Endothelial cell of umbilical vein (primary cell): ENCODE data around the gene LRRC42. TPM values are rescaled to one million over a fixed set of nuclear protein-coding genes. Genes with fewer than 3 reads are reported as not detected.

Experiments used
- BruUV-seq: library from RNA; stranded (reverse); fragments of 400-500 nt; replicated peaks from 2 replicates; lab custom pipeline; 2021; lab: Mats Ljungman, UMichigan
- CTCF ChIA-PET: fragments of 300-600, 350-600 bp; sonication (Branson Sonifier 250); formaldehyde crosslinking; loops from one replicate; lab custom pipeline; 2021; ENCODE audit warnings: antibody characterized with exemption, inconsistent platforms; lab: Charles Lee
- POLR2A ChIA-PET: fragments of 300-600, 350-600 bp; sonication (Branson Sonifier 250); formaldehyde crosslinking; loops from one replicate; lab custom pipeline; 2021; ENCODE audit warnings: antibody characterized with exemption, inconsistent platforms; lab: Charles Lee
- DNase-seq: peaks from one replicate; pipeline ENCODE4 v3.0.0-alpha.2; 2011; ENCODE audit warnings: low read depth, low spot score
- FAIRE-seq: peaks from 2 replicates; lab custom pipeline; 2011; peaks lifted over from hg19 to GRCh38; lab: Jason Lieb, UNC
- H2AFZ ChIP-seq: 2 replicates; pipeline ENCODE4 v1.6.0; 2012; ENCODE audit warnings: low read depth, low read length, control low read depth, inconsistent platforms
- H3K27ac ChIP-seq: 2 replicates; pipeline ENCODE4 v1.5.1; 2011; ENCODE audit warnings: low read depth, mild to moderate bottlenecking, control low read depth, low read length, moderate library complexity; ENCODE audit not compliant: insufficient read depth
- H3K27me3 ChIP-seq, 2 experiments: 2 replicates each; pipeline versions ENCODE4 v1.6.0 to v1.6.1; 2011; ENCODE audit warnings: low read length in 2 of 2, mixed read lengths in 1 of 2; ENCODE audit not compliant: control insufficient read depth in 2 of 2, insufficient read depth in 2 of 2
- H3K36me3 ChIP-seq, 2 experiments: 2 replicates in 1 of 2; 3 replicates in 1 of 2; pipeline ENCODE4 v1.5.1; 2011; ENCODE audit warnings: low read length in 2 of 2, mild to moderate bottlenecking in 1 of 2, moderate library complexity in 1 of 2; ENCODE audit not compliant: control insufficient read depth in 2 of 2, insufficient read depth in 2 of 2; ENCODE audit errors: extremely low read depth in 1 of 2
- H3K4me1 ChIP-seq: 3 replicates; pipeline ENCODE4 v1.5.1; 2011; ENCODE audit warnings: mild to moderate bottlenecking, low read length; ENCODE audit not compliant: control insufficient read depth, insufficient read depth; ENCODE audit errors: extremely low read depth
- H3K4me2 ChIP-seq: 2 replicates; pipeline ENCODE4 v1.6.1; 2011; ENCODE audit warnings: low read length, control low read depth, mixed read lengths; ENCODE audit not compliant: insufficient read depth
- H3K4me3 ChIP-seq, 3 experiments: fragments of 200-600 bp in 1 of 3; sonication (generic), shearing (Covaris generic) in 1 of 3; replicated peaks in 1 of 3; 2 replicates each; pipeline ENCODE4 v1.5.1; 2011 to 2016; ENCODE audit warnings: control low read depth in 3 of 3, low read length in 3 of 3, mild to moderate bottlenecking in 2 of 3, inconsistent platforms in 1 of 3, low read depth in 1 of 3, moderate library complexity in 1 of 3; ENCODE audit not compliant: insufficient read depth in 1 of 3
- H3K79me2 ChIP-seq: 2 replicates; pipeline ENCODE4 v1.6.0; 2012; ENCODE audit warnings: low read length, inconsistent platforms; ENCODE audit not compliant: control insufficient read depth, insufficient read depth
- H3K9ac ChIP-seq: replicated peaks from 2 replicates; pipeline ENCODE3; 2011; ENCODE audit warnings: low read length, control low read depth; ENCODE audit not compliant: insufficient read depth; ENCODE audit errors: extremely low read depth
- H3K9me1 ChIP-seq: replicated peaks from 3 replicates; pipeline ENCODE4 v1.6.0; 2011; ENCODE audit warnings: mild to moderate bottlenecking, low read length; ENCODE audit not compliant: control insufficient read depth, insufficient read depth; ENCODE audit errors: extremely low read depth
- H3K9me3 ChIP-seq: replicated peaks from 2 replicates; pipeline ENCODE4 v1.5.1; 2012; ENCODE audit warnings: low read length, inconsistent platforms; ENCODE audit not compliant: control insufficient read depth, insufficient read depth
- H4K20me1 ChIP-seq: replicated peaks from 2 replicates; pipeline ENCODE3; 2011; ENCODE audit warnings: mild to moderate bottlenecking, low read length; ENCODE audit not compliant: control insufficient read depth, insufficient read depth; ENCODE audit errors: extremely low read depth
- CTCF ChIP-seq, 2 donors: IDR thresholded peaks; 1 replicate in 1 of 2; 2 replicates in 1 of 2; pipeline ENCODE4 v1.5.1; 2011; ENCODE audit warnings: low read length in 2 of 2, mild to moderate bottlenecking in 2 of 2, moderate library complexity in 2 of 2, control low read depth in 1 of 2, inconsistent platforms in 1 of 2, low read depth in 1 of 2; ENCODE audit not compliant: insufficient read depth in 1 of 2; ENCODE audit errors: extremely low read depth in 1 of 2
- EZH2 ChIP-seq: IDR thresholded peaks from 2 replicates; pipeline ENCODE4 v1.6.1; 2012; ENCODE audit warnings: borderline replicate concordance, low read depth, mild to moderate bottlenecking, moderate library complexity, low read length, inconsistent platforms; ENCODE audit not compliant: severe bottlenecking
- FOS ChIP-seq: IDR thresholded peaks from 2 replicates; pipeline ENCODE4 v1.6.1; 2011; ENCODE audit warnings: mild to moderate bottlenecking, low read length, moderate library complexity, borderline replicate concordance; ENCODE audit not compliant: insufficient read depth
- GATA2 ChIP-seq: IDR thresholded peaks from 2 replicates; pipeline ENCODE4 v1.7.0; 2011; ENCODE audit warnings: low read depth, mild to moderate bottlenecking, moderate library complexity, mixed read lengths, low read length; ENCODE audit not compliant: insufficient read length, insufficient read depth
- JUN ChIP-seq: IDR thresholded peaks from 2 replicates; pipeline ENCODE4 v1.6.1; 2011; ENCODE audit warnings: borderline replicate concordance, low read depth; ENCODE audit not compliant: insufficient read length, insufficient read depth
- MAX ChIP-seq: IDR thresholded peaks from 2 replicates; pipeline ENCODE4 v1.6.1; 2011; ENCODE audit not compliant: insufficient read depth, insufficient read length
- MYC ChIP-seq: IDR thresholded peaks from one replicate; pipeline ENCODE4 v1.6.1; 2011; ENCODE audit warnings: mild to moderate bottlenecking, low read depth, low read length
- POLR2A ChIP-seq: IDR thresholded peaks from 2 replicates; pipeline ENCODE4 v1.6.1; 2012; ENCODE audit warnings: low read depth, mild to moderate bottlenecking, control low read depth, low read length
- POLR2AphosphoS5 ChIP-seq: IDR thresholded peaks from 2 replicates; pipeline ENCODE4 v1.6.1; 2012; ENCODE audit warnings: low read depth, mild to moderate bottlenecking, control low read depth, low read length, moderate library complexity; ENCODE audit not compliant: insufficient read depth
- dilution Hi-C: fragments of 300-500 bp; cut with MboI; formaldehyde crosslinking; loops from one replicate; pipeline ENCODE4 v1.15.0; 2019; ENCODE audit warnings: low sequenced_read_pairs; ENCODE audit not compliant: extremely low pct_ligation_motif_present
- intact Hi-C: fragments of 100-400 bp; cut with micrococcal nuclease; formaldehyde crosslinking; loops from one replicate; pipeline ENCODE4 v1.10.0; 2022
- polyA plus RNA-seq, 4 experiments: library from polyadenylated mRNA; depleted of rRNA in 3 of 4; stranded (reverse) in 3 of 4; unstranded in 1 of 4; fragments of >200 nt; gene quantifications; 2 replicates each; pipeline versions ENCODE4 v1.2.1 to v1.2.3, GENCODE V29; 2011 to 2012; ENCODE audit warnings: missing spikeins in 1 of 4
- total RNA-seq: library from RNA; stranded (reverse); gene quantifications from 2 replicates; pipeline ENCODE4 v1.2.3, GENCODE V29; 2021

Gene LRRC42
- total and polyA plus RNA-seq, 2 donors (not counting 3 experiments of a cell fraction or from before 2014, with no cell fraction given): 25.3 to 26.1 TPM

- no TSS peak for BruUV-seq
- ChIA-PET POLR2A (no interaction called here), CTCF (interaction anchor here (0.6 to 7.6 kb wide), 6 partner anchors 10 to 102 kb away, joined by 3 to 81 read pairs (median 4); no protein-coding TSS in a partner anchor)
- FAIRE-seq: peak; percentile 78
- peak; percentile 33 for DNase-seq
- no peaks in the 10 kb centered on the region for H3K9me1 ChIP-seq
- no peaks in the 10 kb centered on the region for H3K9me3 ChIP-seq
- no peak overlapping the region for H3K4me3 ChIP-seq
- dilution Hi-C loops (no loop called here), intact Hi-C loops (loop anchor here (1.0 kb wide), 2 partner anchors 71 to 88 kb away; no protein-coding TSS in a partner anchor)
- H3K36me3 ChIP-seq: peaks cover 7 to 11% of the 10 kb centered on the region in 2 experiments
- H3K79me2 ChIP-seq: peaks cover 36% of the 10 kb centered on the region
- no peak overlapping the region for H3K27ac ChIP-seq
- H3K4me1 ChIP-seq: peaks cover 20% of the 10 kb centered on the region
- H3K4me2 ChIP-seq: no peak overlapping the region
- H2AFZ ChIP-seq: no peak overlapping the region
- TF ChIP-seq CTCF (IDR thresholded peaks at IDR 0.05; ENCODE audit: extremely low read depth in 1 of 2, insufficient read depth in 1 of 2, low read depth in 1 of 2, low read length in 2 of 2) (peak; percentile 44 to 66), JUN (no peak)
- no peak overlapping the region for H3K9ac ChIP-seq
- no peaks in the 10 kb centered on the region for H3K27me3 ChIP-seq
- no peaks in the 10 kb centered on the region for H4K20me1 ChIP-seq
These were observed 3.2 kb downstream of the LRRC42 start for GRCh38 chr1:53949023-53949990.

- peaks cover 11% of the 10 kb centered on the region for H3K4me1 ChIP-seq
- BruUV-seq: no TSS peak
- no peak for DNase-seq
- H3K79me2 ChIP-seq: peaks cover 28% of the 10 kb centered on the region
- ChIA-PET POLR2A (no interaction called here), CTCF (interaction anchor here (4.8 to 7.6 kb wide), 2 partner anchors 73 to 91 kb away, joined by 63 to 81 read pairs; no protein-coding TSS in a partner anchor)
- H3K9me3 ChIP-seq: no peaks in the 10 kb centered on the region
- no peak overlapping the region for H3K27ac ChIP-seq
- no peak overlapping the region for H3K9ac ChIP-seq
- no peaks in the 10 kb centered on the region for H4K20me1 ChIP-seq
- no peaks in the 10 kb centered on the region for H3K27me3 ChIP-seq
- H3K36me3 ChIP-seq: peaks cover 7 to 13% of the 10 kb centered on the region in 2 experiments
- H2AFZ ChIP-seq: no peak overlapping the region
- FAIRE-seq: no peak
- H3K4me2 ChIP-seq: no peak overlapping the region
- intact Hi-C loops: no loop called here
- TF ChIP-seq FOS: no peak
- TF ChIP-seq JUN: no peak
- TF ChIP-seq POLR2A: no peak
- no peak for TF ChIP-seq MAX
- no peak for TF ChIP-seq POLR2AphosphoS5
- no peak for TF ChIP-seq EZH2
- no peak for TF ChIP-seq MYC
- TF ChIP-seq GATA2: no peak
- no peak for TF ChIP-seq CTCF (IDR thresholded peaks at IDR 0.05; ENCODE audit: extremely low read depth in 1 of 2, insufficient read depth in 1 of 2, low read depth in 1 of 2, low read length in 2 of 2)
- no peak overlapping the region for H3K4me3 ChIP-seq
- no peaks in the 10 kb centered on the region for H3K9me1 ChIP-seq
- dilution Hi-C loops: no loop called here
These were observed 5.5 kb downstream of the LRRC42 start for GRCh38 chr1:53951697-53952096.
